ENCODE results near the gene MRC2.

Gene MRC2

GRCh38 chr17:62714016-62714777, 86.7 kb downstream of the MRC2 start:
- DNase-seq (ENCODE audit: low spot score): no peak

DNA sequence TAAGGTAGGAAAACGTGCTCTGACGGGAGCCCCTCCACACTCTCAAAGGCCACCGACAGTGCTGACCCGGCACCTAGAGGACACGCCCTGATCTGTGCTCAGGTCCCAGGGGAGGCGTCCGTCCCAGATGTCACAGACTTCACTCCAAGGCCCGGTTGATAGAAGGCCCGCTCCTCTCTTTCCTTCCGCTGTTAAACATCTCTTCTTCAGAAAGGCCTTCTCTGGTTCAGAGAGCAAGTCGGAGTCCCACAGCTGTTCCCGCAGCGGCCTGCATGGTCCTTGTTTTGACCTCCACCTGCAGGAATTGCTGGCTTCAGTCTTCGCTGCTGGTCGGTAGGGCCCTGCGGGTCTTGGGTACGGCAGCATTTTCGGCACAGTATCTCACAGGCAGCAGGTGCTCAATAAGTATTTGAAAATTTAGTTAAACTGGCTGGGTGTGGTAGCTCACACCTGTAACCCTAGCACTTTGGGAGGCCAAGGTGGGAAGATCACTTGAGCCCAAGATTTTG, 88.5 kb downstream of the MRC2 start:
- TF ChIP-seq, protein P1, sequence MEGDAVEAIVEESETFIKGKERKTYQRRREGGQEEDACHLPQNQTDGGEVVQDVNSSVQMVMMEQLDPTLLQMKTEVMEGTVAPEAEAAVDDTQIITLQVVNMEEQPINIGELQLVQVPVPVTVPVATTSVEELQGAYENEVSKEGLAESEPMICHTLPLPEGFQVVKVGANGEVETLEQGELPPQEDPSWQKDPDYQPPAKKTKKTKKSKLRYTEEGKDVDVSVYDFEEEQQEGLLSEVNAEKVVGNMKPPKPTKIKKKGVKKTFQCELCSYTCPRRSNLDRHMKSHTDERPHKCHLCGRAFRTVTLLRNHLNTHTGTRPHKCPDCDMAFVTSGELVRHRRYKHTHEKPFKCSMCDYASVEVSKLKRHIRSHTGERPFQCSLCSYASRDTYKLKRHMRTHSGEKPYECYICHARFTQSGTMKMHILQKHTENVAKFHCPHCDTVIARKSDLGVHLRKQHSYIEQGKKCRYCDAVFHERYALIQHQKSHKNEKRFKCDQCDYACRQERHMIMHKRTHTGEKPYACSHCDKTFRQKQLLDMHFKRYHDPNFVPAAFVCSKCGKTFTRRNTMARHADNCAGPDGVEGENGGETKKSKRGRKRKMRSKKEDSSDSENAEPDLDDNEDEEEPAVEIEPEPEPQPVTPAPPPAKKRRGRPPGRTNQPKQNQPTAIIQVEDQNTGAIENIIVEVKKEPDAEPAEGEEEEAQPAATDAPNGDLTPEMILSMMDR (IDR thresholded peaks at IDR 0.05; ENCODE audit: extremely low read depth, missing control alignments): no peak
- DNase-seq (ENCODE audit: low spot score): no peak

More at GRCh38 chr17:62714016-62714777, 86.7 kb downstream of the MRC2 start:
- TF ChIP-seq, protein P1 (IDR thresholded peaks at IDR 0.05; ENCODE audit: extremely low read depth, missing control alignments): no peak

- DNase-seq (ENCODE audit: low spot score): no peak
- TF ChIP-seq, protein P1 (IDR thresholded peaks at IDR 0.05; ENCODE audit: extremely low read depth, missing control alignments): no peak
Observed at GRCh38 chr17:62716834-62717588, 89.5 kb downstream of the MRC2 start.

DNA sequence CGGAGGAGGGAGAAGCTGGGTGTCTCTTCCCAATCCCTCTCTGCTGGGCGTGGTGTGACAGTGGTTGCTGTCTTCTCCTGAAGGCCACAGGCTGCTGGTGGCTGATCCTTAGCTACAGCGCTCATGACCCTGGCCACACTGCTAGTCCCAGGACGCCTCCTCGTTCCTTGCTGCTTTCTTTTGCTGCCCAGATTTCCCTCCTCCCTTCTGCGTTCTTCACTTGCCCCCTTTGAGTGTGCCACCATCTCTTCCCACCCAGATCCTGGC, 90.1 kb downstream of the MRC2 start:
- no peak for DNase-seq (ENCODE audit: low spot score)
- TF ChIP-seq, protein P1 (IDR thresholded peaks at IDR 0.05; ENCODE audit: extremely low read depth, missing control alignments): no peak

- no peak for DNase-seq (ENCODE audit: low spot score)
- TF ChIP-seq, protein P1 (IDR thresholded peaks at IDR 0.05; ENCODE audit: extremely low read depth, missing control alignments): no peak
Observed at GRCh38 chr17:62717889-62718288, 90.4 kb downstream of the MRC2 start.

GRCh38 chr17:62718429-62718828, 91.0 kb downstream of the MRC2 start:
- TF ChIP-seq, protein P1 (IDR thresholded peaks at IDR 0.05; ENCODE audit: extremely low read depth, missing control alignments): no peak
- no peak for DNase-seq (ENCODE audit: low spot score)

DNA sequence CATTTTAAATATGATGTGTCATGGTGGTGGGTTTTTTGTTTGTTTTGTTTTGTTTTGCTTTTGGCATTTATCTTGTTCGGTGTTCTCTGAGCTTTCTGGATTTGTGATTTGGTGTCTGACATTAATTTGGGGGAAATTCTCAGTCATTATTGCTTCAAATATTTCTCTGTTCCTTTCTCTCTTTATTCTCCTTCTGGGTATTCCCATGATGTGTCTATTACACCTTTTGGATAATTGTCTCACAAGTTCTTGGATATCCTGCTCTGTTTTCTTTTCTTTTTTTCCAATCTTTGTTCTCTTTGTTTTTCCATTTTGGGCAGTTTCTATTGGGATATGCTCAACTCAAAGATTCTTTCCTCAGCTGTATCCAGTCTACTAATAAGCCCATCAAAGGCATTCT, 92.1 kb downstream of the MRC2 start:
- DNase-seq (ENCODE audit: low spot score): no peak
- TF ChIP-seq, protein P1 (IDR thresholded peaks at IDR 0.05; ENCODE audit: extremely low read depth, missing control alignments): no peak

All from GM20000 (cell line).